Neural progenitor cell (in vitro differentiated cells): Measurements from ENCODE around the gene TIFAB. TPM values are rescaled to one million over a fixed set of nuclear protein-coding genes. Genes with fewer than 3 reads are reported as not detected.

Source experiments
- DNase-seq: peaks from one replicate; pipeline ENCODE4 v3.0.0-alpha.2; 2016; ENCODE audit warnings: low spot score
- H2AFZ ChIP-seq: fragments of 200-600 bp; sonication (generic); replicated peaks from 2 replicates; pipeline ENCODE4 v1.6.1; 2016; ENCODE audit warnings: antibody characterized with exemption
- H3F3A ChIP-seq: fragments of 200-600 bp; sonication (generic); 2 replicates; pipeline ENCODE4 v1.6.1; 2016; ENCODE audit warnings: antibody characterized with exemption, low read depth
- H3K27ac ChIP-seq: fragments of 200-600 bp; sonication (generic); 2 replicates; pipeline ENCODE4 v1.5.1; 2016; ENCODE audit warnings: mild to moderate bottlenecking
- H3K27me3 ChIP-seq: fragments of 200-600 bp; sonication (generic); 2 replicates; pipeline ENCODE4 v1.6.1; 2016; ENCODE audit warnings: mild to moderate bottlenecking, moderate library complexity
- H3K36me3 ChIP-seq: fragments of 200-600 bp; sonication (generic); 2 replicates; pipeline ENCODE4 v1.5.1; 2016
- H3K4me1 ChIP-seq: fragments of 200-600 bp; sonication (generic); 2 replicates; pipeline ENCODE4 v1.6.1; 2016; ENCODE audit warnings: mixed run types
- H3K4me2 ChIP-seq: fragments of 200-600 bp; sonication (generic); 2 replicates; pipeline ENCODE4 v1.6.1; 2016
- H3K4me3 ChIP-seq: fragments of 200-600 bp; sonication (generic); 2 replicates; pipeline ENCODE4 v1.5.1; 2016
- H3K79me2 ChIP-seq: fragments of 200-600 bp; sonication (generic); 2 replicates; pipeline ENCODE4 v1.6.1; 2016; ENCODE audit warnings: low read depth
- H3K9ac ChIP-seq: fragments of 200-600 bp; sonication (generic); 2 replicates; pipeline ENCODE4 v1.6.1; 2016
- H3K9me3 ChIP-seq: fragments of 200-600 bp; sonication (generic); 2 replicates; pipeline ENCODE4 v1.5.1; 2016; ENCODE audit warnings: low read depth
- H4K20me1 ChIP-seq: fragments of 200-600 bp; sonication (generic); 2 replicates; pipeline ENCODE4 v1.6.1; 2016; ENCODE audit warnings: low read depth
- H3K27ac Mint-ChIP-seq: 3 replicates; pipeline ENCODE4 v1.8.0; 2021; ENCODE audit warnings: mixed read lengths
- H3K27me3 Mint-ChIP-seq: 2 replicates; pipeline ENCODE4 v1.8.0; 2022; ENCODE audit warnings: low read depth, mild to moderate bottlenecking, inconsistent platforms, moderate library complexity, mixed read lengths; ENCODE audit not compliant: insufficient read depth
- H3K36me3 Mint-ChIP-seq: 3 replicates; pipeline ENCODE4 v1.8.0; 2021; ENCODE audit warnings: mixed read lengths
- H3K4me1 Mint-ChIP-seq: 3 replicates; pipeline ENCODE4 v1.8.0; 2021; ENCODE audit warnings: mixed read lengths
- H3K4me3 Mint-ChIP-seq: 3 replicates; pipeline ENCODE4 v1.8.0; 2021; ENCODE audit warnings: mild to moderate bottlenecking, moderate library complexity, mixed read lengths
- H3K9me3 Mint-ChIP-seq: 3 replicates; pipeline ENCODE4 v1.8.0; 2020; ENCODE audit warnings: mixed read lengths
- EZH2 ChIP-seq: fragments of 200-600 bp; sonication (generic); IDR thresholded peaks from 2 replicates; pipeline ENCODE4 v1.6.1; 2017; ENCODE audit warnings: antibody characterized with exemption, mild to moderate bottlenecking, moderate library complexity
- EZH2phosphoT487 ChIP-seq: fragments of 200-600 bp; sonication (generic); IDR thresholded peaks from 2 replicates; pipeline ENCODE4 v1.6.1; 2017; ENCODE audit warnings: antibody characterized with exemption
- total RNA-seq: library from RNA; depleted of rRNA; stranded (reverse); fragments of >200 nt; gene quantifications from 2 replicates; pipeline ENCODE4 v1.2.3, GENCODE V29; 2015; ENCODE audit warnings: low replicate concordance
- TF ChIP-seq, protein P1 (sequence below): fragments of 200-600 bp; sonication (generic); IDR thresholded peaks from 2 replicates; pipeline ENCODE4 v1.5.1; 2017; ENCODE audit warnings: antibody characterized with exemption, mild to moderate bottlenecking

Gene TIFAB
- total RNA-seq, 1 donor from 2014 or later: not detected

DNA sequence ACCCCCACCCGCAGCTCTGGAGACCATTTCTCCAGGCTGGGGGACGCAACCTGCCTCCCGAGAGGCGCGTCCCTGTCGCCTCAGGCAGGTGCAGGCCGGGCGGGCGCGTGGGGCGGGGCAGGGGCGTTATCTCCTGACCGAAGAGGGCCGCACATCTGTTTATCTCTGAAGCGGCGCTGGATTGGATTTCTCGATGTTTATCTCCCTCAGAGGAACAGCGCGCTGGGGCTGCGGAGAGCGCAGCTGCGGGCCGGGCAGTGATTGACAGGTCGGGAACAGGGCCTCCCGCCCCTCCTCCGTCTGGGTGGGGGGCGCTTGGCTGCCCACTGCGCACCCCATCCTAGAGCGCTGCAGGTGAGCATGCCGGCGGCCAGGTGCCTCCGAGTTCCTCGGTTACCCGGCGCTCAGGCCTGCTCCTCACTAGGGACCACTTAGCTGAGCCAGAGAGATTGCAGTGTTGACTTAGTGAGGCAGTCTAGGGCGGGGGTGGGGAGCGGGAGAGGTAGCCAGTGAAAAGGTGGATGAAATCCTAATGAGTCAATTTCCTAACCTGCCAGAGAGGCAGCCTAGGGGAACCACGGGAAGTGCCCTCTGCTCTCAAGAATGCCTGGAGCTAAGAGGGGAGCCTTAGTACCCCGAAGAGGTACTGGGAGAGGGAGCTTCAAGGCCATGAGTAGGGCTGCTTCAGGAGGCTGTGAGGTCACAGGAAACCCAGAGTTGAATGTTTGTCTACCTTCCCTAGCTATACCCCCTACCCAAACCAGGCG is 39.6 kb upstream of the TIFAB start:
- DNase-seq: peak; percentile 79
- Histone ChIP-seq H2AFZ (no peak overlapping the region), H4K20me1 (peaks cover 73% of the 10 kb centered on the region), H3K9ac (no peak overlapping the region), H3K27me3 (peaks cover 100% of the 10 kb centered on the region), H3K27ac (no peak overlapping the region), H3K79me2 (no peaks in the 10 kb centered on the region), H3K4me1 (peaks cover 55% of the 10 kb centered on the region), H3K9me3 (no peaks in the 10 kb centered on the region), H3F3A (peaks cover 45% of the 10 kb centered on the region), H3K36me3 (no peaks in the 10 kb centered on the region), H3K4me2 (peak overlapping the region; percentile 93), H3K4me3 (peak overlapping the region; percentile 49)
- peaks cover 65% of the 10 kb centered on the region for H3K27me3 Mint-ChIP-seq
- no peak overlapping the region for H3K4me3 Mint-ChIP-seq
- H3K27ac Mint-ChIP-seq: no peak overlapping the region
- peaks cover 6% of the 10 kb centered on the region for H3K9me3 Mint-ChIP-seq
- H3K36me3 Mint-ChIP-seq: peaks cover 2% of the 10 kb centered on the region
- TF ChIP-seq, protein P1, sequence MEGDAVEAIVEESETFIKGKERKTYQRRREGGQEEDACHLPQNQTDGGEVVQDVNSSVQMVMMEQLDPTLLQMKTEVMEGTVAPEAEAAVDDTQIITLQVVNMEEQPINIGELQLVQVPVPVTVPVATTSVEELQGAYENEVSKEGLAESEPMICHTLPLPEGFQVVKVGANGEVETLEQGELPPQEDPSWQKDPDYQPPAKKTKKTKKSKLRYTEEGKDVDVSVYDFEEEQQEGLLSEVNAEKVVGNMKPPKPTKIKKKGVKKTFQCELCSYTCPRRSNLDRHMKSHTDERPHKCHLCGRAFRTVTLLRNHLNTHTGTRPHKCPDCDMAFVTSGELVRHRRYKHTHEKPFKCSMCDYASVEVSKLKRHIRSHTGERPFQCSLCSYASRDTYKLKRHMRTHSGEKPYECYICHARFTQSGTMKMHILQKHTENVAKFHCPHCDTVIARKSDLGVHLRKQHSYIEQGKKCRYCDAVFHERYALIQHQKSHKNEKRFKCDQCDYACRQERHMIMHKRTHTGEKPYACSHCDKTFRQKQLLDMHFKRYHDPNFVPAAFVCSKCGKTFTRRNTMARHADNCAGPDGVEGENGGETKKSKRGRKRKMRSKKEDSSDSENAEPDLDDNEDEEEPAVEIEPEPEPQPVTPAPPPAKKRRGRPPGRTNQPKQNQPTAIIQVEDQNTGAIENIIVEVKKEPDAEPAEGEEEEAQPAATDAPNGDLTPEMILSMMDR: no peak
- peak; percentile 69 for TF ChIP-seq EZH2
- no peak for TF ChIP-seq EZH2phosphoT487
- peaks cover 45% of the 10 kb centered on the region for H3K4me1 Mint-ChIP-seq

DNA sequence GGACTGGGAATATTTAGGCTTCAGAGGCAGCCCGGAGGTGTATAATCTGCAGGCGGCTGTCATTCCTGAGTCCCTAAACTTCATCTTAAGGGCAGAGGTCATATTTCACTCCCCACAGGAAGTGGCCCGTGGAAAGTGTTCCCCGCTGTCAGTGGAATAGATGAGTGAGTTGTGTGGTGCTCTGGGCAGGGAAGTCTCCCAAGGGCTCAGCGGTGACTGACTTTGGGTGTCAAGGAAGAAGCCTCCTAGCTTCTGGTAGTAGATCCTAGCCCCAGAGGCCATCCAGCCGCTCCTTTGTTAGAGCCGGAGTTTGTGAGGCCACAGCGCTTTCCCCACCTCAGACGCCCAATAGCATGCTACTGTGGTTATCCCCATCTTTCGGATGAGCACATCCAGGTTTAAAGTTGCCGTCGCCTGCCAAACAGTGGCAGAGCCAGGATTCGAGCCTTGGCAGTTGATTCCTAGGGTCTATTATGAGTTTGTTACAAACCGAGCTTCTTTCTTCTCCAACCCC is 38.9 kb upstream of the TIFAB start:
- peaks cover 6% of the 10 kb centered on the region for H3K9me3 Mint-ChIP-seq
- H3K36me3 Mint-ChIP-seq: peaks cover 2% of the 10 kb centered on the region
- Histone ChIP-seq H3F3A (peaks cover 45% of the 10 kb centered on the region), H3K27ac (no peak overlapping the region), H3K9me3 (no peaks in the 10 kb centered on the region), H4K20me1 (peaks cover 78% of the 10 kb centered on the region), H3K4me3 (peak overlapping the region; percentile 49), H2AFZ (no peak overlapping the region), H3K79me2 (no peaks in the 10 kb centered on the region), H3K4me2 (peak overlapping the region; percentile 93), H3K4me1 (peaks cover 55% of the 10 kb centered on the region), H3K36me3 (no peaks in the 10 kb centered on the region), H3K9ac (no peak overlapping the region), H3K27me3 (peaks cover 100% of the 10 kb centered on the region)
- peak overlapping the region; percentile 84 for H3K4me3 Mint-ChIP-seq
- DNase-seq: peak; percentile 52
- TF ChIP-seq EZH2phosphoT487 (peak; percentile 6), EZH2 (no peak)
- TF ChIP-seq, protein P1: no peak
- H3K27me3 Mint-ChIP-seq: peaks cover 68% of the 10 kb centered on the region
- H3K27ac Mint-ChIP-seq: no peak overlapping the region
- peaks cover 50% of the 10 kb centered on the region for H3K4me1 Mint-ChIP-seq

DNA sequence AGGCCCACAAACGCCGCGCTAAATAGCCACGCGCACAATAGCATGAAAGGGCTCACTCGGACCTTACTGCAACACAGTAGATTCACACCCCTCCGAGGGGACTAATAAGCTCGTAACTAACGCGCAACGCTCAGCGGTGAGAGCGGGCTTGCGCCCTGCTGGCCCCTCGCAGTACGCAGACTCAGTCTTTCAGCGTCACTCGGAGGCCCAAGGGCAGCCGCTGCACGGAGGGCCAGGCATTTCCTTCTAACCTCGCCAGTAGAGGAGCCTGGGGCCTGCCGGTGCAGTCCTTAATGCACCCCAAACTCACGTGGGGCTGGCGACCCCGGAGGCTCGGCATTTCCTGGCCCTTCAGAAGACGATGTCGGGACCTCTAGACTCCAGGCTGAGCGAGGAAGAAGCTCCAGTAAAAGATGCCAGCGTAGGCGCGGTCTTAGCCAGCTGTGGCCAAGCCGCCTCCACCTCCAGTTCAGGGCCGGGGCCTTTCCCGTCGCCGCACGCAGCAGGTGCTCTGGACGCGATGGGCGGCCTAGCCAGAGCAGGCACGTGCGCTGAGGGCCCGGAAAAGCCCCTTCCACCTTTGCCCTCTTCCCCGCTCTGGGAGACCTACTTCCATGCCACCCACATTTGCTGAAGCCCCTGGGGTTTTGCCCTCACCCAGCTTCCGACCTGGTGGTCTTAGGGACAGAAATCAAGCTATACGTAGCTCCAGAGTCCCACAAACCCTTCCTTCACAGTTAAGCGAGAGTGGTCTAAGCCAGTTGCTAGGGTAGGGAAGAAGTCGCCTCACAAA is 38.3 kb upstream of the TIFAB start:
- Mint-ChIP-seq H3K27ac (no peak overlapping the region), H3K4me3 (peak overlapping the region; percentile 84), H3K27me3 (peaks cover 66% of the 10 kb centered on the region), H3K36me3 (peaks cover 1% of the 10 kb centered on the region), H3K9me3 (peaks cover 5% of the 10 kb centered on the region), H3K4me1 (peaks cover 53% of the 10 kb centered on the region)
- no peaks in the 10 kb centered on the region for H3K9me3 ChIP-seq
- H3K9ac ChIP-seq: no peak overlapping the region
- H3F3A ChIP-seq: peaks cover 45% of the 10 kb centered on the region
- peak; percentile 81 for DNase-seq
- peaks cover 100% of the 10 kb centered on the region for H3K27me3 ChIP-seq
- H4K20me1 ChIP-seq: peaks cover 85% of the 10 kb centered on the region
- no peak overlapping the region for H3K27ac ChIP-seq
- peaks cover 55% of the 10 kb centered on the region for H3K4me1 ChIP-seq
- peak overlapping the region; percentile 49 for H3K4me3 ChIP-seq
- H2AFZ ChIP-seq: peak overlapping the region; percentile 60
- H3K36me3 ChIP-seq: no peaks in the 10 kb centered on the region
- no peaks in the 10 kb centered on the region for H3K79me2 ChIP-seq
- peak; percentile 77 for TF ChIP-seq EZH2phosphoT487
- TF ChIP-seq EZH2: peak; percentile 64
- TF ChIP-seq, protein P1: no peak
- peak overlapping the region; percentile 93 for H3K4me2 ChIP-seq
